ENCODE data around the gene MAP6. TPM values are rescaled to one million over a fixed set of nuclear protein-coding genes. Genes with fewer than 3 reads are reported as not detected.

MAP6 gene
- total RNA-seq, 1 donor from 2014 or later = 0.92 TPM

GRCh38 chr11:75665126-75665525, 3.7 kb downstream of the MAP6 start:
- H3K27me3 Mint-ChIP-seq (ENCODE audit: low read depth) = peaks cover 63% of the 10 kb centered on the region
- TF ChIP-seq, protein P1, sequence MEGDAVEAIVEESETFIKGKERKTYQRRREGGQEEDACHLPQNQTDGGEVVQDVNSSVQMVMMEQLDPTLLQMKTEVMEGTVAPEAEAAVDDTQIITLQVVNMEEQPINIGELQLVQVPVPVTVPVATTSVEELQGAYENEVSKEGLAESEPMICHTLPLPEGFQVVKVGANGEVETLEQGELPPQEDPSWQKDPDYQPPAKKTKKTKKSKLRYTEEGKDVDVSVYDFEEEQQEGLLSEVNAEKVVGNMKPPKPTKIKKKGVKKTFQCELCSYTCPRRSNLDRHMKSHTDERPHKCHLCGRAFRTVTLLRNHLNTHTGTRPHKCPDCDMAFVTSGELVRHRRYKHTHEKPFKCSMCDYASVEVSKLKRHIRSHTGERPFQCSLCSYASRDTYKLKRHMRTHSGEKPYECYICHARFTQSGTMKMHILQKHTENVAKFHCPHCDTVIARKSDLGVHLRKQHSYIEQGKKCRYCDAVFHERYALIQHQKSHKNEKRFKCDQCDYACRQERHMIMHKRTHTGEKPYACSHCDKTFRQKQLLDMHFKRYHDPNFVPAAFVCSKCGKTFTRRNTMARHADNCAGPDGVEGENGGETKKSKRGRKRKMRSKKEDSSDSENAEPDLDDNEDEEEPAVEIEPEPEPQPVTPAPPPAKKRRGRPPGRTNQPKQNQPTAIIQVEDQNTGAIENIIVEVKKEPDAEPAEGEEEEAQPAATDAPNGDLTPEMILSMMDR (IDR thresholded peaks at IDR 0.05; ENCODE audit: unreplicated experiment) = no peak
- H3K4me1 Mint-ChIP-seq = peaks cover 7% of the 10 kb centered on the region
- no peak overlapping the region for H3K4me3 Mint-ChIP-seq
- H3K36me3 Mint-ChIP-seq = no peaks in the 10 kb centered on the region
- H3K9me3 Mint-ChIP-seq = no peaks in the 10 kb centered on the region
- DNase-seq (ENCODE audit: low spot score in 2 of 2, unreplicated experiment in 2 of 2) = no peak
- H3K27ac Mint-ChIP-seq = no peak overlapping the region

DNA sequence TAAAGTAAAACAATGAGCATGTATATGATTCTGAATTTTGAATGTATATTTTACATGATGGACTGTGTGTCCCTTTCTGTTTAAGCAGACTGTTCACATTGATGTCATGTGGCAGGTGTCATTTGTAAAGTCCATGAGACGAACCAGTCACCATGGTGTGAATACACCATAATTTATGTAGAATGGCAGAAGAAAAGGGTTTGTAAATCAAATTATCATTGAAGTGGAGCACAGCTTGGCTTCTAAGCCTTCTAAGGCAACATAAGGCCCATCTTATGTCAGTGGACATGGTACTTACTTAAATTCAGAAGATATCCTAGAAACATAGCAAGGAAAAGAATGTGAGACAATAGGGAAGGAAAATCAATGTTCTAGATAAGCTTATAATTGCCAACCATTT, 4.4 kb downstream of the MAP6 start:
- H3K27me3 Mint-ChIP-seq (ENCODE audit: low read depth) = peaks cover 55% of the 10 kb centered on the region

DNA sequence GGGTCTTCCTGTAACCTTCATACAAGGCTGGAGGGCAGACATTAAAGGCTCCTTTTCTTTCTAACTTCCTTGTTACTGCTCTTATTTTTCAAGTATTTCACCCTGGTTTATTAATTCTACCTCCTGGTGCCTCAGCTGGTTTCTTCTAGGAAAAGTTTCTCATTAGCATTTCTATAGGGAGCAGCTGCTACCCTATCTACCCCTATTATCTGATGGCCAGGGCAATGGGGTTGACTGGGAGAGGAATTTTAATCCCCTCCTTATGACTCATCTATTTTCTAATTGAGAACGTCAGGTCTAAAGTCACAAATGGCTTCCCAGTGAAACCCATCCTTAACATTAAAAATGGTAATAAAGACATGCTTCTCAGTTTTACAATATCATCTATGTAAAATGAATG, 5.0 kb downstream of the MAP6 start:
- TF ChIP-seq, protein P1 (IDR thresholded peaks at IDR 0.05; ENCODE audit: unreplicated experiment) = no peak
- DNase-seq (ENCODE audit: low spot score in 2 of 2, unreplicated experiment in 2 of 2) = no peak
- Mint-ChIP-seq H3K4me1 (peaks cover 7% of the 10 kb centered on the region), H3K27me3 (ENCODE audit: low read depth) (peaks cover 51% of the 10 kb centered on the region), H3K36me3 (no peaks in the 10 kb centered on the region), H3K9me3 (no peaks in the 10 kb centered on the region), H3K27ac (no peak overlapping the region), H3K4me3 (no peak overlapping the region)

More for the DNA sequence above, 4.4 kb downstream of the MAP6 start:
- no peak for DNase-seq (ENCODE audit: low spot score in 2 of 2, unreplicated experiment in 2 of 2)
- H3K27ac Mint-ChIP-seq = no peak overlapping the region
- H3K36me3 Mint-ChIP-seq = no peaks in the 10 kb centered on the region
- H3K9me3 Mint-ChIP-seq = no peaks in the 10 kb centered on the region
- TF ChIP-seq, protein P1 (IDR thresholded peaks at IDR 0.05; ENCODE audit: unreplicated experiment) = no peak
- H3K4me3 Mint-ChIP-seq = no peak overlapping the region
- H3K4me1 Mint-ChIP-seq = peaks cover 7% of the 10 kb centered on the region

DNA sequence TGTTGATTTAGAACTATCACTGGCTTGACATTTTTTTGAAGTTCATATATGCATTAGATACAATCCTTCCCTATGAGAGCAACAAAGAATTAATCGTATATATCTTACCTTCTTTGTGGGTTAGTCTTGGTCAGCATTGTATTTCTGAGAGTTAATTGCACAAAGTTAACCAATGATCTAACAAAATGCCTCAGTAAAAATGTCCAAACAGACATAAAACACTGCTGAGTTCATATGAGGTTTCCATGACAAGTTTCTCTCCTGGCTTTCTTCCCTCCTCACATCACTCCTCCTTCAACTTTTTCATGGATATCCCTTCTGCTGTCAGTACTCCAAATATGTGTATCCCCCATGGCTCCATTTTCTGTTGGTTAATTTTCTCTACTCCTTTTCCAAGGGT, 9.0 kb downstream of the MAP6 start:
- no peak for DNase-seq (ENCODE audit: low spot score in 2 of 2, unreplicated experiment in 2 of 2)
- H3K4me1 Mint-ChIP-seq = peaks cover 20% of the 10 kb centered on the region
- peaks cover 28% of the 10 kb centered on the region for H3K27me3 Mint-ChIP-seq (ENCODE audit: low read depth)
- no peaks in the 10 kb centered on the region for H3K9me3 Mint-ChIP-seq
- no peaks in the 10 kb centered on the region for H3K36me3 Mint-ChIP-seq
- H3K27ac Mint-ChIP-seq = no peak overlapping the region
- TF ChIP-seq, protein P1 (IDR thresholded peaks at IDR 0.05; ENCODE audit: unreplicated experiment) = no peak
- no peak overlapping the region for H3K4me3 Mint-ChIP-seq

DNA sequence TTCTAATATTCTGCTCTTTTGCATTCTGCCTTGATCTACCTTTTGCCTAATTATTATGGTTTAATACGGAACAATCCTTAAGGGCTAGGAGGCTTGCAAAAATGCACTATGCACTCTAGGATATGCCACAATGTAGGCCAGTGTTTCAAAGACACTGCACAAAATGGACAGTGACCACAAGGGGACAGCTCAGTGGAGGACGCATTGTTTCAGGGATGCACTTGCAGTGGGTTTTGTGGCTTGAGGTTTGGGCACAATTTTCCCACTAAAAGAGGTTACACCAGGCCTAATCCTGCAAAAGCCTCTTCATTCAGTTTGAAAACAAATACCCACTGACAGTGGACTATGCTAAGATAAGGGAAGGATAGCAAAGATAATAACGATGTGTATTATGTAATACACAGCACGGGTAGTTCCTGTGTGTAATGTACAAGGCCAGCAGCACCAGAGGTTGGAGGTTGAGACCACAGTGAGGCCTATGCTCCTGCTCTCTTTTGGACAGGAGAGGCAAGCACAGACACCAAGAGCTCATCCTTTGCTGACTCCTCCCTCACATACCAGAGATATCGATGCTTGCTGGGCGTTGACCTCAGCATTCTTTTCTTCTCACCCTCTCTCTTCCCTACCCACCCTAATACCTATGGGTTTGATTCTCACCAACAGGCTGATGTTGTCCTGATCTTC, 12.7 kb downstream of the MAP6 start:
- H3K27me3 Mint-ChIP-seq (ENCODE audit: low read depth) = peaks cover 14% of the 10 kb centered on the region
- H3K27ac Mint-ChIP-seq = peak overlapping the region; percentile 41
- DNase-seq (ENCODE audit: low spot score in 2 of 2, unreplicated experiment in 2 of 2) = no peak

More for the DNA sequence above, 12.7 kb downstream of the MAP6 start:
- TF ChIP-seq, protein P1 (IDR thresholded peaks at IDR 0.05; ENCODE audit: unreplicated experiment) = no peak
- H3K36me3 Mint-ChIP-seq = no peaks in the 10 kb centered on the region
- no peaks in the 10 kb centered on the region for H3K9me3 Mint-ChIP-seq
- peaks cover 30% of the 10 kb centered on the region for H3K4me1 Mint-ChIP-seq
- no peak overlapping the region for H3K4me3 Mint-ChIP-seq
